ENCODE data around the gene DSCAML1.

DSCAML1 gene

GRCh38 chr11:117642396-117642795 lies 154.6 kb downstream of the DSCAML1 start:
- no peak for DNase-seq (ENCODE audit: low read depth in 2 of 2, low spot score in 1 of 2)

- DNase-seq (ENCODE audit: low read depth in 2 of 2, low spot score in 1 of 2) = no peak
Measured at GRCh38 chr11:117641008-117641915, 155.8 kb downstream of the DSCAML1 start.

- no peak for DNase-seq (ENCODE audit: low read depth in 2 of 2, low spot score in 1 of 2)
Measured at GRCh38 chr11:117640041-117640440, 157.0 kb downstream of the DSCAML1 start.

GRCh38 chr11:117639601-117640000 lies 157.4 kb downstream of the DSCAML1 start:
- no peak for DNase-seq (ENCODE audit: low read depth in 2 of 2, low spot score in 1 of 2)

GRCh38 chr11:117638911-117639543 lies 158.0 kb downstream of the DSCAML1 start:
- DNase-seq (ENCODE audit: low read depth in 2 of 2, low spot score in 1 of 2) = no peak

- no peak for DNase-seq (ENCODE audit: low read depth in 2 of 2, low spot score in 1 of 2)
Measured at GRCh38 chr11:117634756-117635603, 162.0 kb downstream of the DSCAML1 start.

GRCh38 chr11:117633976-117634755 lies 162.8 kb downstream of the DSCAML1 start:
- DNase-seq (ENCODE audit: low read depth in 2 of 2, low spot score in 1 of 2) = no peak

GRCh38 chr11:117633186-117633754 lies 163.7 kb downstream of the DSCAML1 start:
- DNase-seq (ENCODE audit: low read depth in 2 of 2, low spot score in 1 of 2) = no peak

GRCh38 chr11:117632306-117632705 lies 164.7 kb downstream of the DSCAML1 start:
- DNase-seq (ENCODE audit: low read depth in 2 of 2, low spot score in 1 of 2) = no peak

GRCh38 chr11:117631336-117632140 lies 165.5 kb downstream of the DSCAML1 start:
- DNase-seq (ENCODE audit: low read depth in 2 of 2, low spot score in 1 of 2) = no peak

GRCh38 chr11:117629891-117630538 lies 167.0 kb downstream of the DSCAML1 start:
- no peak for DNase-seq (ENCODE audit: low read depth in 2 of 2, low spot score in 1 of 2)

GRCh38 chr11:117629146-117629545 lies 167.9 kb downstream of the DSCAML1 start:
- DNase-seq (ENCODE audit: low read depth in 2 of 2, low spot score in 1 of 2) = no peak

GRCh38 chr11:117627259-117627658 lies 169.8 kb downstream of the DSCAML1 start:
- no peak for DNase-seq (ENCODE audit: low read depth in 2 of 2, low spot score in 1 of 2)

- no peak for DNase-seq (ENCODE audit: low read depth in 2 of 2, low spot score in 1 of 2)
Measured at GRCh38 chr11:117626576-117626975, 170.4 kb downstream of the DSCAML1 start.

GRCh38 chr11:117625237-117625636 lies 171.8 kb downstream of the DSCAML1 start:
- no peak for DNase-seq (ENCODE audit: low read depth in 2 of 2, low spot score in 1 of 2)

- DNase-seq (ENCODE audit: low read depth in 2 of 2, low spot score in 1 of 2) = no peak
Measured at GRCh38 chr11:117623831-117624271, 173.2 kb downstream of the DSCAML1 start.

- no peak for DNase-seq (ENCODE audit: low read depth in 2 of 2, low spot score in 1 of 2)
Measured at GRCh38 chr11:117621226-117621625, 175.8 kb downstream of the DSCAML1 start.

GRCh38 chr11:117620659-117621058 lies 176.4 kb downstream of the DSCAML1 start:
- no peak for DNase-seq (ENCODE audit: low read depth in 2 of 2, low spot score in 1 of 2)

GRCh38 chr11:117620086-117620485 lies 176.9 kb downstream of the DSCAML1 start:
- DNase-seq (ENCODE audit: low read depth in 2 of 2, low spot score in 1 of 2) = no peak
